Measurements from ENCODE around the gene GPI.

The GPI gene

DNA sequence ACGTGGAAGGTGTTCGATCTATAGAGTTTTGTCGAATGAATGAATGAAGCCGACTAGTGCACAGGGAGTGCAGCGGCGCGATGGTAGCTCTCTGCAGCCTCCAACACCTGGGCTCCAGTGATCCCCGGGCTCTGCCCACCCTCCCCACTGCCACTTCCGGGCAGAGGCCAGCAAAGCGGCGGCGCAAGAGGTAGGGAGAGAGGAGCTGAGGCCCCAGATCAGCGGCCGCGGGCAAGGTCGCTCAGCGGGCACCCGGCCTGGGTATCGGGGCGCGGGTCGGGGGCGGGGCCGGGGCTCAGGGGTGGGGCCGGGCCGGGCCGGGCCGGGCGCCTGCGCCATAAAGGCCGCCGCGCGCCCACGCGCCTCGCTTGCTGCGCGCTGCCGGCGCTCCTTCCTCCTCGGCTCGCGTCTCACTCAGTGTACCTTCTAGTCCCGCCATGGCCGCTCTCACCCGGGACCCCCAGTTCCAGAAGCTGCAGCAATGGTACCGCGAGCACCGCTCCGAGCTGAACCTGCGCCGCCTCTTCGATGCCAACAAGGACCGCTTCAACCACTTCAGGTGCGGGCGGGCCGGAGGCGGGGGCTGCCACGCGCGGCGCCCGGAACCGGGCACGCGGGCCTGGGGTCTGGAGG lies at the start of gene GPI:
Gene GPI, plus strand, starts transcription at position 367 of the 633 bp plus-strand sequence. Its CDS starts 71 bp downstream, at position 438.
- H3K27ac ChIP-seq (ENCODE audit: low read length), result peak within 1 kb of the TSS; percentile 88
- H3K4me3 ChIP-seq (ENCODE audit: low read depth in 1 of 2, low read length in 2 of 2), result peak within 1 kb of the TSS; percentile 91 to 100
- H3K4me1 ChIP-seq (ENCODE audit: control insufficient read depth in 1 of 2, insufficient read depth in 2 of 2, low read length in 2 of 2), result peaks cover 18 to 25% of the 10 kb centered on the region in 2 donors
- peaks cover 16 to 24% of the 10 kb centered on the region in 2 donors for H3K36me3 ChIP-seq (ENCODE audit: control insufficient read depth in 1 of 2, insufficient read depth in 2 of 2, low read length in 2 of 2)
- no peaks in the 10 kb centered on the region for H3K27me3 ChIP-seq (ENCODE audit: low read depth, low read length)
- H3K9me3 ChIP-seq (ENCODE audit: control insufficient read depth in 1 of 2, low read length in 2 of 2), result no peaks in the 10 kb centered on the region

DNA sequence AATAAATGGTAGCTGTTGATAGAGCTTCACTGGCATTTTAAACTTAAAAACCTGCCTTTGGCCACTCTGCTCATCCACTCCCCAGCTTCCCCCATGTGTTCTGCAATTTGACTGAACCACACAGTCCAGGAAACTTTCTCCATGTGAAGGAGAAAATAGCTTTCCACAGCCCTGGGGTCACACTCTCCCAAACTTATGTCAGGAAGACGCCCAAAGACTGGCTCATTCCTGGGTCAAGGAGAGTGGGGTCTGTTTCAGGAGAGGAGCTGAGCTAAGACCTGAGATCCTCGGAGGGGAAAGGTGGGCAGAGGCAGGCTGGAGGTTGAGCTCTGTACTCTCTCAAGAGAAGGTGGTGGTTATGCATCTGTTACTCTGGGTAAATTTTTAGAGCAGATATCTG lies 48.7 kb upstream of the GPI start:
- no peak overlapping the region for H3K4me3 ChIP-seq (ENCODE audit: low read depth in 1 of 2, low read length in 2 of 2)
- H3K9me3 ChIP-seq (ENCODE audit: control insufficient read depth in 1 of 2, low read length in 2 of 2), result no peaks in the 10 kb centered on the region
- no peaks in the 10 kb centered on the region for H3K27me3 ChIP-seq (ENCODE audit: low read depth, low read length)
- H3K36me3 ChIP-seq (ENCODE audit: control insufficient read depth in 1 of 2, insufficient read depth in 2 of 2, low read length in 2 of 2), result peaks cover 4 to 8% of the 10 kb centered on the region in 2 donors
- H3K4me1 ChIP-seq (ENCODE audit: control insufficient read depth in 1 of 2, insufficient read depth in 2 of 2, low read length in 2 of 2), result peaks cover 7 to 10% of the 10 kb centered on the region in 2 donors
- peak overlapping the region; percentile 33 for H3K27ac ChIP-seq (ENCODE audit: low read length)

DNA sequence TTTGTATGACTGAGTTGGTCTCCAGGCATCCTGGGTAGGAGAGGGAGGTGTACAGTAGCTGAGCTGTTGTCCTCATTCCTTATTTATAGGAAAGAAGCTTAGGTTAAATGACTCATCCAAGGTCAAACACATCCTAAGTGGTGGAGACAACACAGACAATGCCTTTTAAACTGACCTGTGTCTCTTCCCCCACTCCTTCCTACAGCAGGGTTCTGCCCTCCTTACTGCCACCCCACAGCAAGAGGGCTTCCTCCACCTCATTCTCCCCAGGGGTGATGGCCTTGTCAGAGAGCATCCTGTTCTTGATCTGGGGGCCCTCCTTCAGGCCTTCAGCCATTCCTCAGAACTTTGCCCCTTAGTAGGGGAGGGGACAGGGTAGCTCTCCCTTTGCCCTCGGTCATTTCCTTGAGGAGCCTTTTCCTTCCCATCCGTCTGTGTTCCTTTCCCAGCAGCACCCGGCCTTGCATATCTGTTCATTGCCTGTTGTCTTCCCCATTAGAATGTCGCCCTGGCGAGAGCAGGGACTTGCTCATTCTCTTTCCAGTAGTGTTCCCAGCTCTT lies 48.2 kb upstream of the GPI start:
- no peaks in the 10 kb centered on the region for H3K9me3 ChIP-seq (ENCODE audit: control insufficient read depth in 1 of 2, low read length in 2 of 2)
- no peaks in the 10 kb centered on the region for H3K27me3 ChIP-seq (ENCODE audit: low read depth, low read length)
- H3K4me3 ChIP-seq (ENCODE audit: low read depth in 1 of 2, low read length in 2 of 2), result no peak overlapping the region
- peak overlapping the region; percentile 33 for H3K27ac ChIP-seq (ENCODE audit: low read length)
- H3K36me3 ChIP-seq (ENCODE audit: control insufficient read depth in 1 of 2, insufficient read depth in 2 of 2, low read length in 2 of 2), result peaks cover 4 to 12% of the 10 kb centered on the region in 2 donors
- peaks cover 7 to 10% of the 10 kb centered on the region in 2 donors for H3K4me1 ChIP-seq (ENCODE audit: control insufficient read depth in 1 of 2, insufficient read depth in 2 of 2, low read length in 2 of 2)

DNA sequence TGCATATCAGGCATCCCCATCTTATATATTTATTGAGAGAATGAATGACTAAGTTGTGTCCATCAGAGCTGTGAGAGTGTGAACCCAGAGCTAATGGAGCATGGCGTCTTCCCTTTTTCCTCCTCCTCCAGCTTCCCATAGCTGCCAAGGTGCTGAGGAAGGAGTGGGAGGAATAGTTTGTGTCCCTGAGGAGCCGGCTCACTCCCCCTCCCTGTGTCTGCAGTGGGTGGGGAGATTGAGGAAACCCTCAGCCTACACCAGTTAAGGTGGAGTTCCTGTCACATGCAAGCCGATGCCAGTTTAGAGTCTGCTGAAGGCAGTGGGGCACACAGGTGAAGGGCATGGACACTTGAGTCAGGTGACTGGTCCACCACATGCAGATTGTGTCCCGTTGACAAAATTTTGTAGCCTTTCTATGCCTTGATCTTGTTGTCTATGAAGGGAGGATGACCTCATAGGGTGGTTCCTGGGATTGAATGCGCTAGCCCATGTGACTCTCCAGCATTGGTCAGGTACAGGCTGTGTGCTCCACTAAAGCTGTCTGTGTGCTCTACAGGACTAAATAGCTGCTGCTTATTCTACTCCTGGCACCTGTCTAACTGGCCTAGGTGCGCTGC lies 47.6 kb upstream of the GPI start:
- Histone ChIP-seq H3K9me3 (ENCODE audit: control insufficient read depth in 1 of 2, low read length in 2 of 2) (no peaks in the 10 kb centered on the region), H3K4me1 (ENCODE audit: control insufficient read depth in 1 of 2, insufficient read depth in 2 of 2, low read length in 2 of 2) (peaks cover 7 to 10% of the 10 kb centered on the region in 2 donors), H3K27me3 (ENCODE audit: low read depth, low read length) (no peaks in the 10 kb centered on the region), H3K27ac (ENCODE audit: low read length) (no peak overlapping the region), H3K4me3 (ENCODE audit: low read depth in 1 of 2, low read length in 2 of 2) (no peak overlapping the region), H3K36me3 (ENCODE audit: control insufficient read depth in 1 of 2, insufficient read depth in 2 of 2, low read length in 2 of 2) (peaks cover 4 to 18% of the 10 kb centered on the region in 2 donors)

DNA sequence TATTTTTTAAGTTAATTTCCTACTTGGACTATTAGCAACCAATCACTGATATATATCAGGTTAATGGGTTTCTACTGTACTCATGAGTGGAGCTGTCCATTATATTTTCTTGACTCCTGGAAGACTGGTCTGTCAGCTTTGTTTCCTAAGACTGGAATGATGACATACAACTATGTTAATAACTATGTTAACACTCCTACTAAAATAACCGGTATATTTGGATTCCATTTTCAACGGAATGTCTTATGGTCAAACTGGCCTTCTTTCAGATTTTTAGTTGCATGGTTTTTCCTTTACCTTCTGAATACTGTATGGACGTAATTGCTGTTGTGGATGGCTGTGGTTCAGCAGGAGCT lies 45.8 kb upstream of the GPI start:
- H3K4me3 ChIP-seq (ENCODE audit: low read depth in 1 of 2, low read length in 2 of 2), result no peak overlapping the region
- H3K27me3 ChIP-seq (ENCODE audit: low read depth, low read length), result no peaks in the 10 kb centered on the region
- H3K36me3 ChIP-seq (ENCODE audit: control insufficient read depth in 1 of 2, insufficient read depth in 2 of 2, low read length in 2 of 2), result peaks cover 4 to 25% of the 10 kb centered on the region in 2 donors
- H3K9me3 ChIP-seq (ENCODE audit: control insufficient read depth in 1 of 2, low read length in 2 of 2), result no peaks in the 10 kb centered on the region
- peaks cover 7 to 10% of the 10 kb centered on the region in 2 donors for H3K4me1 ChIP-seq (ENCODE audit: control insufficient read depth in 1 of 2, insufficient read depth in 2 of 2, low read length in 2 of 2)
- H3K27ac ChIP-seq (ENCODE audit: low read length), result no peak overlapping the region

DNA sequence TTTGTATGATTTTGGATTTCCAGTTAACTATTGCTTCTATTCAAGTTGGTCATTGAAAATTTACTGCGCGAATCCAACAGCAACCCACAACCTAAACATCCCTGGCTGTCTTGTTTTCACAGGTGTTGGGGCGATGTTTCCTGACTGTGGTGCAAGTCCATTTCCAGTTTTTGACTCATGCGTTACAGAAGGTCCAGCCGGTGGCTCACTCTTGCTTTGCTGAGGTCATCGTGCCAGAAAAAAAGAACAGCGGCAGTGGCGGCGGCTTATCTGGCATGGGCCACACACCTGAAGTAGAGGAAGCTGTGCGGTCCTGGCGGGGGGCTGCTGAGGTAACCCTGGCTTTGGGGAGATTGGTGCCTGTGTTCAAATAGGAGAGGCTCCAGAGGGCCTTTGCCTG lies 45.2 kb upstream of the GPI start:
- Histone ChIP-seq H3K27ac (ENCODE audit: low read length) (no peak overlapping the region), H3K4me3 (ENCODE audit: low read depth in 1 of 2, low read length in 2 of 2) (no peak overlapping the region), H3K4me1 (ENCODE audit: control insufficient read depth in 1 of 2, insufficient read depth in 2 of 2, low read length in 2 of 2) (peaks cover 7 to 10% of the 10 kb centered on the region in 2 donors), H3K36me3 (ENCODE audit: control insufficient read depth in 1 of 2, insufficient read depth in 2 of 2, low read length in 2 of 2) (peaks cover 5 to 25% of the 10 kb centered on the region in 2 donors), H3K9me3 (ENCODE audit: control insufficient read depth in 1 of 2, low read length in 2 of 2) (no peaks in the 10 kb centered on the region), H3K27me3 (ENCODE audit: low read depth, low read length) (no peaks in the 10 kb centered on the region)

DNA sequence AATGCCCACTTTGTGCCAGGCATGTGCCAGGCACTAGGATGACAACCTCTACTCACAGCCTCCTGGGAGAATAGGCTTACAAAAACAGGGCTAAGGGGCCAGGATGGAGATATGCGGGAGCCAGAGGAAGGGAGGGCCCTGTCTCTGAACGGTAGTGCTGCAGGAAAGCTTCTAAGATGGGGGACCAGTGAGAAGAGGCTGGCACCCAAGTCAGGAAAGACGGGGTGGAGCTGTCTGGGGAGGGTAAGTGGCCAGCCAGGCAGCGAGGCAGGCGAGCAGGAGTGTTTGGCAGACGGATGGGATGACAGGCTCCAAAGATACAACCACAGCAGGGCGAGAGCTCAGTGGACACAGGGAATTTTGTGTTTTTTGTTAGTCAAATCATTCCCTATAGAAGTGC lies 44.7 kb upstream of the GPI start:
- Histone ChIP-seq H3K36me3 (ENCODE audit: control insufficient read depth in 1 of 2, insufficient read depth in 2 of 2, low read length in 2 of 2) (peaks cover 10 to 30% of the 10 kb centered on the region in 2 donors), H3K4me3 (ENCODE audit: low read depth in 1 of 2, low read length in 2 of 2) (no peak overlapping the region), H3K27ac (ENCODE audit: low read length) (no peak overlapping the region), H3K27me3 (ENCODE audit: low read depth, low read length) (no peaks in the 10 kb centered on the region), H3K4me1 (ENCODE audit: control insufficient read depth in 1 of 2, insufficient read depth in 2 of 2, low read length in 2 of 2) (peaks cover 7 to 10% of the 10 kb centered on the region in 2 donors), H3K9me3 (ENCODE audit: control insufficient read depth in 1 of 2, low read length in 2 of 2) (no peaks in the 10 kb centered on the region)

DNA sequence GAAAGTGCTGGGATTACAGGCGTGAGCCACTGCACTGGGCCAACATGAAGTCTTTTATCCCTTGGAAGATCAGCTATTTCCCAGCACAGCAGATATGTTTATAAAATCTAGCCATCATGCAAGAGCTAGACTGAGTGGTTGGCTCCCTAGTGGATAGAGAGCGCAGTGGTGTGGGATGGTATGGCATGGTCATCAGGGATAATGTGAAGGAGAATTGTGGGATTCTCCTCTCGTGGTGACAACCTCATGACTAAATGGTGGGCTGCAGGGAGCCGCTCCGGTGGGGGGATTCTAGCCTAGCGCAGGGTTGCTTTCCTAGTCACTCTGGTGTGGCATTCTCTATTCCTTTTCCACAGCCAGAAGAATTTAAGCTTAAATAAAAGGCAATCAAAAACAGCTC lies 43.3 kb upstream of the GPI start:
- Histone ChIP-seq H3K9me3 (ENCODE audit: control insufficient read depth in 1 of 2, low read length in 2 of 2) (no peaks in the 10 kb centered on the region), H3K27ac (ENCODE audit: low read length) (no peak overlapping the region), H3K4me1 (ENCODE audit: control insufficient read depth in 1 of 2, insufficient read depth in 2 of 2, low read length in 2 of 2) (peaks cover 5 to 8% of the 10 kb centered on the region in 2 donors), H3K36me3 (ENCODE audit: control insufficient read depth in 1 of 2, insufficient read depth in 2 of 2, low read length in 2 of 2) (peaks cover 10 to 41% of the 10 kb centered on the region in 2 donors), H3K4me3 (ENCODE audit: low read depth in 1 of 2, low read length in 2 of 2) (no peak overlapping the region), H3K27me3 (ENCODE audit: low read depth, low read length) (no peaks in the 10 kb centered on the region)

DNA sequence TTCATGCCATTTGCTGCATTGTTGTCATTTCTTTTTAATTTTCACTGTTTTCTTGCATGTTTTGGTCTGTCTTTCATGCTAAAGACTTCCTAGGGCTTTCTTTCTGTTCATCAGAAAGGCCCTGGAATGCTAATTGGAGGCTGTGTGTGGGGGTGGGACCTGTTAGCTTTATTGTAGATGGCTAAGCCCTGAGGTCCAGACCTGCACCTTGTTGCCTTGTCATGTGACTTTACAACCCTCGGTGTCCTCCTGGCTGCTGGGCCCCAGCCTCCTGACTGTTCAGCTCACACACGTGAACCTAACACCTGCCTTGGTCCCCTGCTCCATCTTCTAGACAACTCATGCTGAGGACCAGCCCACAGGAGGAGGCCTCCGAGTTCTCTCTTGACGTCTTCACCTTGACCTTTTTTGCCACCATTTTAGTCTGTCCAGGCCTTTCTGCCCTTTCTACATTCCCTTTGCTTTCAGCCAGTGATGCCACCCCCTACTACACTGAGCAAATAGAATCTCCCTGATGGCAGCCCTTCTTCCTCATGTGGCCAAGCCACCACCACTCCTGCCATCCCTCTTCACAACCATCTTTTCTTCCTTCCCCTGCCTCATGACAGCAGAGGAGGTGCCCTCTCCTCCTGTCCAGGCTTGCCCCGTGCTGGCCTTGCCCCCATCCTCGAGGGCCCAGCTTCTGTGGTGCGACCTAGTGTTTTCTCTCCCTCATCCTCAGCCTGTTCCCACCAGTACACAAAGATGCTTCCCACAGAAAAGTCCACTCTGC lies 41.4 kb upstream of the GPI start:
- peaks cover 19 to 49% of the 10 kb centered on the region in 2 donors for H3K36me3 ChIP-seq (ENCODE audit: control insufficient read depth in 1 of 2, insufficient read depth in 2 of 2, low read length in 2 of 2)
- no peak overlapping the region for H3K4me3 ChIP-seq (ENCODE audit: low read depth in 1 of 2, low read length in 2 of 2)
- H3K27me3 ChIP-seq (ENCODE audit: low read depth, low read length), result no peaks in the 10 kb centered on the region
- H3K4me1 ChIP-seq (ENCODE audit: control insufficient read depth in 1 of 2, insufficient read depth in 2 of 2, low read length in 2 of 2), result no peaks in the 10 kb centered on the region
- H3K9me3 ChIP-seq (ENCODE audit: control insufficient read depth in 1 of 2, low read length in 2 of 2), result no peaks in the 10 kb centered on the region
- no peak overlapping the region for H3K27ac ChIP-seq (ENCODE audit: low read length)

DNA sequence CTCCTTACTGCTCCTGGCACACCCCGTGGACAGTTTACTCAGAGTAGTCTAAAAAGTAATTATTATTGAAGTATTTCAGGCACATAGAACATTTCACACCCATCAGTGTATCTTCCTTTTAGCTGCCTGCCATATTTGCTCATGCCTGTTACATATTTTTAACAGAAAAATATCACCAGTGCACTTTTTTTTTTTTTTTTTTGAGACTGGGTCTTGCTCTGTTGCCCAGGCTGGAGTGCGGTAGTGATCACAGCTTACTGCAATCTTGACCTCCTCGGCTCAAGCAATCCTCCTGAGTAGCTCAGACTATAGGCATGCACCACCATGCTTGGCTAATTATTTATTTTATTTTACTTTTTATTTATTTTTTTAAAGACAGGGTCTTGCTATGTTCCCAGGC lies 40.7 kb upstream of the GPI start:
- peaks cover 19 to 54% of the 10 kb centered on the region in 2 donors for H3K36me3 ChIP-seq (ENCODE audit: control insufficient read depth in 1 of 2, insufficient read depth in 2 of 2, low read length in 2 of 2)
- H3K27me3 ChIP-seq (ENCODE audit: low read depth, low read length), result no peaks in the 10 kb centered on the region
- no peak overlapping the region for H3K4me3 ChIP-seq (ENCODE audit: low read depth in 1 of 2, low read length in 2 of 2)
- H3K4me1 ChIP-seq (ENCODE audit: control insufficient read depth in 1 of 2, insufficient read depth in 2 of 2, low read length in 2 of 2), result no peaks in the 10 kb centered on the region
- H3K27ac ChIP-seq (ENCODE audit: low read length), result no peak overlapping the region
- H3K9me3 ChIP-seq (ENCODE audit: control insufficient read depth in 1 of 2, low read length in 2 of 2), result no peaks in the 10 kb centered on the region

DNA sequence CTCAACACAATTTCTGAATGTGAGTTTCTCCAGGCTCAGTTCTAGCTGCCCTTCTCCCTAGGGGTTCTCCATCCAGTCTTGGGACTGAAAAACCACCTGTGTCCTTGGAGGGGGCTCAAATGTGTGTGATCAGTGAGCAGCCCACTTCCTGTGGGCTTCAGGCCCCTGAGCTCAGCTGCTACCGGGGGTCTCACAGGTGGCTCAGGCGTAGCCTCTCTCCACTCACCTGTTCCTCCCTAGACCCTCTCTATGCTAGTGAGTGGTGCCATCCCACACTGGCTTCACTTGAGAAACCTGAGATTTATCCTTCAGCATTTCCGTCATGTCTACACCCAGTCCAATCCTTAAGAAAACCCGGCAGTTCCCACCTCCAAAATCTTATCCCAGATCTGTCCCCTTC lies 39.8 kb upstream of the GPI start:
- Histone ChIP-seq H3K9me3 (ENCODE audit: control insufficient read depth in 1 of 2, low read length in 2 of 2) (no peaks in the 10 kb centered on the region), H3K27ac (ENCODE audit: low read length) (no peak overlapping the region), H3K4me3 (ENCODE audit: low read depth in 1 of 2, low read length in 2 of 2) (no peak overlapping the region), H3K27me3 (ENCODE audit: low read depth, low read length) (no peaks in the 10 kb centered on the region), H3K36me3 (ENCODE audit: control insufficient read depth in 1 of 2, insufficient read depth in 2 of 2, low read length in 2 of 2) (peaks cover 19 to 56% of the 10 kb centered on the region in 2 donors), H3K4me1 (ENCODE audit: control insufficient read depth in 1 of 2, insufficient read depth in 2 of 2, low read length in 2 of 2) (no peaks in the 10 kb centered on the region)

Measured in muscle layer of duodenum (tissue), 2 donors.